NCI-H69 (cell line): ENCODE measurements around the gene GIPC3.
"Not testable (repeated sequence)": the region's sequence is repeated elsewhere in the genome, so short reads cannot be mapped to it uniquely, and the experiment has no call there.

ENCODE experiments used
- DNase-seq: peaks from one replicate; lab custom pipeline; 2025; lab: John Stamatoyannopoulos, UW

GIPC3 gene

GRCh38 chr19:3618811-3619630 is 33.7 kb downstream of the GIPC3 start:
- no peak for DNase-seq

- DNase-seq, result no peak
Observed at GRCh38 chr19:3619631-3620012, 34.3 kb downstream of the GIPC3 start.

GRCh38 chr19:3620145-3620816 is 35.0 kb downstream of the GIPC3 start:
- DNase-seq, result no peak

- DNase-seq, result no peak
Observed at GRCh38 chr19:3620817-3621547, 35.7 kb downstream of the GIPC3 start.

- DNase-seq, result no peak
Observed at GRCh38 chr19:3621689-3622088, 36.4 kb downstream of the GIPC3 start.

GRCh38 chr19:3622224-3622623 is 36.9 kb downstream of the GIPC3 start:
- DNase-seq, result no peak

- no peak for DNase-seq
Observed at GRCh38 chr19:3623716-3624115, 38.4 kb downstream of the GIPC3 start.

GRCh38 chr19:3625996-3626472 is 40.8 kb downstream of the GIPC3 start:
- peak; percentile 34 for DNase-seq

- DNase-seq, result peak; percentile 99
Observed at GRCh38 chr19:3626473-3627350, 41.4 kb downstream of the GIPC3 start, which contains the start of gene CACTIN. TSS of gene CACTIN (minus strand) at chr19:3626790. CDS start at chr19:3626762, 28 bp downstream.

- no peak for DNase-seq
Observed at GRCh38 chr19:3627351-3627723, 42.1 kb downstream of the GIPC3 start.

- DNase-seq, result not testable (repeated sequence)
Observed at GRCh38 chr19:3628766-3629165, 43.5 kb downstream of the GIPC3 start.

- no peak for DNase-seq
Observed at GRCh38 chr19:3631053-3631861, 46.0 kb downstream of the GIPC3 start.

- no peak for DNase-seq
Observed at GRCh38 chr19:3632098-3632497, 46.8 kb downstream of the GIPC3 start.

GRCh38 chr19:3632739-3633558 is 47.7 kb downstream of the GIPC3 start:
- DNase-seq, result no peak

- DNase-seq, result no peak
Observed at GRCh38 chr19:3633559-3633988, 48.3 kb downstream of the GIPC3 start.

- no peak for DNase-seq
Observed at GRCh38 chr19:3634496-3635045, 49.3 kb downstream of the GIPC3 start.

GRCh38 chr19:3636506-3636905 is 51.2 kb downstream of the GIPC3 start:
- no peak for DNase-seq

GRCh38 chr19:3636962-3637361 is 51.7 kb downstream of the GIPC3 start:
- no peak for DNase-seq

- no peak for DNase-seq
Observed at GRCh38 chr19:3637621-3638020, 52.3 kb downstream of the GIPC3 start.
